SK-N-SH (cell line): ENCODE results near the gene MTA3. TPM values are rescaled to one million over a fixed set of nuclear protein-coding genes. Genes with fewer than 3 reads are reported as not detected.

Experiments
- CTCF ChIA-PET: fragments of 300-600, 350-600 bp; formaldehyde crosslinking; extraction: SDS; loops from one replicate; lab custom pipeline; 2021; lab: Yijun Ruan, JAX
- POLR2A ChIA-PET: fragments of 350-600 bp; sonication (Branson Sonifier 250); formaldehyde crosslinking; extraction: SDS; loops from one replicate; lab custom pipeline; 2020; ENCODE audit warnings: antibody characterized with exemption, inconsistent platforms; lab: Yijun Ruan, JAX
- DNase-seq: peaks from one replicate; pipeline ENCODE4 v3.0.0; 2012
- H2AFZ ChIP-seq: fragments of 200-600 bp; sonication (generic); 2 replicates; pipeline ENCODE4 v1.8.1; 2016; ENCODE audit warnings: antibody characterized with exemption, mild to moderate bottlenecking, low read depth
- H3F3A ChIP-seq: fragments of 200-600 bp; sonication (generic); replicated peaks from 2 replicates; pipeline ENCODE3; 2016; ENCODE audit warnings: antibody characterized with exemption, mild to moderate bottlenecking; ENCODE audit not compliant: insufficient read depth
- H3K27ac ChIP-seq, 2 experiments: fragments of 200-500 bp in 1 of 2; fragments of 200-600 bp in 1 of 2; sonication (Bioruptor generic) in 1 of 2; sonication (generic), shearing (Covaris generic) in 1 of 2; 2 replicates each; pipeline versions ENCODE4 v1.5.1 to v1.6.1; 2014 to 2016; ENCODE audit warnings: low read depth in 2 of 2, inconsistent platforms in 1 of 2, low read length in 1 of 2, mild to moderate bottlenecking in 1 of 2, mixed read lengths in 1 of 2
- H3K27me3 ChIP-seq: fragments of 200-600 bp; sonication (generic), shearing (Covaris generic); 2 replicates; pipeline ENCODE4 v1.6.1; 2016; ENCODE audit warnings: mixed run types; ENCODE audit not compliant: insufficient read depth
- H3K36me3 ChIP-seq, 2 experiments: fragments of 200-500 bp in 1 of 2; fragments of 200-600 bp in 1 of 2; sonication (Bioruptor generic) in 1 of 2; sonication (generic) in 1 of 2; replicated peaks in 1 of 2; 2 replicates each; pipeline versions ENCODE3 to v1.5.1; 2014 to 2016; ENCODE audit warnings: low read length in 1 of 2, mild to moderate bottlenecking in 1 of 2; ENCODE audit not compliant: insufficient read depth in 2 of 2, control insufficient read depth in 1 of 2
- H3K4me1 ChIP-seq, 2 experiments: fragments of 200-500 bp in 1 of 2; fragments of 200-600 bp in 1 of 2; sonication (Bioruptor generic) in 1 of 2; sonication (generic), shearing (Covaris generic) in 1 of 2; 2 replicates each; pipeline versions ENCODE4 v1.5.1 to v1.6.1; 2014 to 2016; ENCODE audit warnings: low read depth in 1 of 2, low read length in 1 of 2, mixed run types in 1 of 2; ENCODE audit not compliant: insufficient read depth in 2 of 2, control insufficient read depth in 1 of 2
- H3K4me2 ChIP-seq: fragments of 200-600 bp; sonication (generic), shearing (Covaris generic); 2 replicates; pipeline ENCODE4 v1.6.1; 2017; ENCODE audit warnings: mixed run types
- H3K4me3 ChIP-seq, 2 experiments: fragments of 200-500 bp in 1 of 2; fragments of 200-600 bp in 1 of 2; sonication (Bioruptor generic) in 1 of 2; sonication (generic), shearing (Covaris generic) in 1 of 2; 2 replicates each; pipeline versions ENCODE4 v1.5.1 to v1.8.1; 2014 to 2016; ENCODE audit warnings: low read depth in 2 of 2, inconsistent platforms in 1 of 2, low read length in 1 of 2, mild to moderate bottlenecking in 1 of 2, mixed read lengths in 1 of 2, moderate library complexity in 1 of 2
- H3K79me2 ChIP-seq: fragments of 200-600 bp; sonication (generic); 2 replicates; pipeline ENCODE4 v1.8.1; 2017; ENCODE audit warnings: mild to moderate bottlenecking; ENCODE audit not compliant: insufficient read depth
- H3K9ac ChIP-seq: fragments of 200-600 bp; sonication (generic); 2 replicates; pipeline ENCODE4 v1.6.1; 2017; ENCODE audit warnings: mixed run types
- H3K9me2 ChIP-seq: fragments of 200-600 bp; sonication (generic); 2 replicates; pipeline ENCODE4 v1.6.1; 2017; ENCODE audit warnings: mixed run types
- H3K9me3 ChIP-seq: fragments of 200-600 bp; sonication (generic); 2 replicates; pipeline ENCODE4 v1.6.1; 2017; ENCODE audit warnings: mixed run types, mild to moderate bottlenecking, moderate library complexity
- H4K20me1 ChIP-seq: fragments of 200-600 bp; sonication (generic); 2 replicates; pipeline ENCODE4 v1.6.1; 2017; ENCODE audit warnings: mild to moderate bottlenecking, mixed run types; ENCODE audit not compliant: insufficient read depth
- EZH2phosphoT487 ChIP-seq: fragments of 200-600 bp; sonication (generic); IDR thresholded peaks from 2 replicates; pipeline ENCODE4 v1.6.1; 2017; ENCODE audit warnings: low read depth, mixed run types, mild to moderate bottlenecking, antibody characterized with exemption, moderate library complexity, borderline replicate concordance
- JUND ChIP-seq: IDR thresholded peaks from 2 replicates; pipeline ENCODE4 v1.4.0; 2012
- NRF1 ChIP-seq: IDR thresholded peaks from 2 replicates; pipeline ENCODE4 v1.6.1; 2012; ENCODE audit warnings: low read depth, mild to moderate bottlenecking, low read length
- POLR2AphosphoS5 ChIP-seq: IDR thresholded peaks from 2 replicates; pipeline ENCODE4 v1.6.1; 2012; ENCODE audit warnings: low read depth, low read length
- RCOR1 ChIP-seq: fragments of 150-350 bp; IDR thresholded peaks from 2 replicates; pipeline ENCODE4 v1.6.1; 2017; ENCODE audit warnings: antibody characterized with exemption, low read length
- REST ChIP-seq: IDR thresholded peaks from 2 replicates; pipeline ENCODE4 v1.6.1; 2012; ENCODE audit warnings: mild to moderate bottlenecking, low read depth, low read length, moderate library complexity
- RFX5 ChIP-seq: IDR thresholded peaks from 2 replicates; pipeline ENCODE4 v1.6.1; 2012; ENCODE audit warnings: mild to moderate bottlenecking, improper control_type of control experiment, low read length
- SMC3 ChIP-seq: IDR thresholded peaks from 2 replicates; pipeline ENCODE4 v1.6.1; 2012; ENCODE audit warnings: low read depth, low read length, improper control_type of control experiment
- TCF12 ChIP-seq: IDR thresholded peaks from 2 replicates; pipeline ENCODE4 v1.4.0; 2012
- YY1 ChIP-seq: IDR thresholded peaks from 2 replicates; pipeline ENCODE4 v1.4.0; 2012; ENCODE audit warnings: low read depth, mild to moderate bottlenecking
- WGBS: methylation state at CpG from one replicate; pipeline ENCODE4 v1.1.6; 2017; ENCODE audit warnings: low lambda C conversion rate; 5-methylcytosine and 5-hydroxymethylcytosine counted together
- polyA plus RNA-seq, 3 experiments: library from polyadenylated mRNA; depleted of rRNA; stranded (reverse); fragments of >200 nt; gene quantifications; 2 replicates each; pipeline ENCODE4 v1.2.3, GENCODE V29; 2012
- TF ChIP-seq, protein P1 (sequence below): fragments of 200-600 bp; sonication (generic); IDR thresholded peaks from 2 replicates; pipeline ENCODE4 v1.6.1; 2017; ENCODE audit warnings: antibody characterized with exemption, mild to moderate bottlenecking, moderate library complexity
- TF ChIP-seq, protein P2 (sequence below): fragments of 150-350 bp; IDR thresholded peaks from 2 replicates; pipeline ENCODE4 v1.6.1; 2017; ENCODE audit warnings: antibody characterized with exemption, low read length, low read depth, borderline replicate concordance

MTA3 gene
- polyA plus RNA-seq, 1 of the 3 experiments (the other 2 are of a cell fraction) = 30.8 TPM

DNA sequence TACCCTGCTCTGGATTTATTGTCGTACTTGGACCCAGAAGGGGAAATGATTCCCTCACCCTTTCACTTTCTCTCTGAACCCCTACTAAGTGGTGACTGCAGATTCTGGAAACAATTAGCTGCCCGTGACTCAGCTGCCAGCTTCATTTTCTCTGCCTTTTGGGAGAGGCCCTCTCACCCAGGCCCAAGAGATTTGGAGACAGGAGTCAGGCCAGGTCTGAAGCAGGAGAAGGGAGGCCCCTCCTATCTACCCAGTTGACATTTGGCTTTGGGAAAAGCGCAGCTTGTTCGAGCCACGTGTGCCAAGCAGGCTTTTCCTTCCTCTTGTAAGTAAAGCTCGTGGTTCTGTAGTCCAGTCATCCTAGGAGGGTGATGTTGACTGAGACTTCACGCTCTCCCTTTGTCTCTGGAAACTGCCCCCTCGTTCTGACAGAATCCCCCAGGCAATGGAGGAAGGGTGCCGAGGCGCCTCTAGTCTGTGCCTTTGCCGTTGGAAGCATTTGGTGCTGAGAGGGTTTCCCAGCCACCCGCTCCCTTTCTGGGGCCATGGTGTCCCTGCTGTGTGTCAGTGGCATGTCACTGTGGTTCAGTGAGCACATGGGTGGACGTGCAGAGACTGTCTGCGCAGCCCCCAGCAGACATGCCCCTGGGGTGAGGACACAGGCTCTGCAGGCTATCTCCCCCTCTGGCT lies 186.9 kb downstream of the MTA3 start:
- Histone ChIP-seq H3K4me2 (0 out of 2 replicates have a peak overlapping the region, but pooled peaks have one; percentile 15), H3K36me3 (no peaks in the 10 kb centered on the region), H4K20me1 (no peaks in the 10 kb centered on the region), H3K4me3 (no peak overlapping the region), H2AFZ (no peak overlapping the region), H3K27ac (peak overlapping the region in 1 of 2 experiments; percentile 25; a peak in 1 of 4 replicates), H3K4me1 (peaks cover 0 to 38% of the 10 kb centered on the region in 2 experiments; a peak in 1 of 4 replicates), H3K27me3 (no peaks in the 10 kb centered on the region), H3K9me3 (no peaks in the 10 kb centered on the region), H3K79me2 (no peaks in the 10 kb centered on the region), H3F3A (no peaks in the 10 kb centered on the region), H3K9me2 (no peaks in the 10 kb centered on the region), H3K9ac (no peak overlapping the region)
- ChIA-PET CTCF (interaction anchor here (0.8 to 6.2 kb wide), 8 partner anchors 12 to 261 kb away, joined by 3 to 34 read pairs (median 4); partner anchors contain the start of gene KCNG3), POLR2A (interaction anchor here (2.5 kb wide), 1 partner anchor 55 kb away, joined by 7 read pairs; no protein-coding TSS in a partner anchor)
- peak; percentile 56 for DNase-seq
- TF ChIP-seq RCOR1 (no peak), TCF12 (peak; percentile 50)
- WGBS = 61% methylated on average over 12 of the region's 14 CpGs

DNA sequence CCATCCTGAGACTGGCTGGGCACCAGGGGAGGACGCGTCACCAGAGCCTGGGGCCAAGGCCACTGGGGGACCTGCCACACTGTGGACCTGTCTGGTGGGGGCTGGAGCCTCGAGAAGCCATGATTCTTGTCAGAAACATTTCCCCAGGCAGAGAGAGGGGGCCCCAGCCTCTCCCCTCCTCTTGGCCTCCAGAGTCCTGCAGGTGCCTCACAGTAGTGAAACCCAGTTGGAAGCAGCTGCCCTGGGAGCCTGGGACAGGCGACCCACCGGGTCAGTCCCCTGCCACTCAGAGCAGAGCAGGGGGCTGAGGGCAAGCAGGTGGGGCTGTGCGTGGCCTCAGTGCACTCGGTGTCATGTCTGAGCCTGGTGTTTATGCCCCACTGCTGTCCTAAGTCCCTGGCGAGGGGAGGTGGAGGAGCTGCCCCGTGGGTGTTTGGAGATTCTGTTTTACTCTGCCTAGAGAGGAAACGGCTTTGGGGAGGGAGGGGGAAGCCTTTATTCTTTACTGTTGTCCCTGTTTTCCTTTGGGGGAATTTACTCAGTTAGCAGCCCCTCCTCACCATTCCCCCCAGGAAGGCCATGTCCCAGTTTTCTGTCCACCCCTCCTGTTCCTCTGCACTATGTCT lies 187.8 kb downstream of the MTA3 start:
- Histone ChIP-seq H3K9ac (no peak overlapping the region), H3K4me1 (peaks cover 0 to 38% of the 10 kb centered on the region in 2 experiments; a peak in 1 of 4 replicates), H3K27ac (no peak overlapping the region), H3F3A (no peaks in the 10 kb centered on the region), H2AFZ (no peak overlapping the region), H3K36me3 (no peaks in the 10 kb centered on the region), H4K20me1 (no peaks in the 10 kb centered on the region), H3K27me3 (no peaks in the 10 kb centered on the region), H3K9me2 (no peaks in the 10 kb centered on the region), H3K4me3 (no peak overlapping the region), H3K9me3 (no peaks in the 10 kb centered on the region), H3K4me2 (no peak overlapping the region), H3K79me2 (no peaks in the 10 kb centered on the region)
- peak; percentile 52 for DNase-seq
- 83% methylated on average over 10 of the region's 10 CpGs for WGBS
- CTCF ChIA-PET = interaction anchor here (2.1 to 3.2 kb wide), 2 partner anchors 14 to 260 kb away, joined by 6 to 19 read pairs; no protein-coding TSS in a partner anchor
- POLR2A ChIA-PET = no interaction called here
- TF ChIP-seq RFX5 (no peak), NRF1 (no peak)

GRCh38 chr2:42756966-42757513 lies 188.6 kb downstream of the MTA3 start:
- Histone ChIP-seq H3K4me1 (peaks cover 0 to 38% of the 10 kb centered on the region in 2 experiments; a peak in 1 of 4 replicates), H3F3A (no peaks in the 10 kb centered on the region), H3K36me3 (no peaks in the 10 kb centered on the region), H3K9ac (no peak overlapping the region), H3K27ac (no peak overlapping the region), H4K20me1 (no peaks in the 10 kb centered on the region), H3K9me2 (no peaks in the 10 kb centered on the region), H3K4me3 (no peak overlapping the region), H2AFZ (no peak overlapping the region), H3K27me3 (no peaks in the 10 kb centered on the region), H3K9me3 (no peaks in the 10 kb centered on the region), H3K4me2 (no peak overlapping the region), H3K79me2 (no peaks in the 10 kb centered on the region)
- CTCF ChIA-PET = interaction anchor here (1.1 to 3.2 kb wide), 5 partner anchors 10 to 261 kb away, joined by 3 to 19 read pairs (median 6); no protein-coding TSS in a partner anchor
- 98% methylated on average over 5 of the region's 6 CpGs for WGBS
- POLR2A ChIA-PET = no interaction called here
- DNase-seq = no peak
- TF ChIP-seq, protein P1, sequence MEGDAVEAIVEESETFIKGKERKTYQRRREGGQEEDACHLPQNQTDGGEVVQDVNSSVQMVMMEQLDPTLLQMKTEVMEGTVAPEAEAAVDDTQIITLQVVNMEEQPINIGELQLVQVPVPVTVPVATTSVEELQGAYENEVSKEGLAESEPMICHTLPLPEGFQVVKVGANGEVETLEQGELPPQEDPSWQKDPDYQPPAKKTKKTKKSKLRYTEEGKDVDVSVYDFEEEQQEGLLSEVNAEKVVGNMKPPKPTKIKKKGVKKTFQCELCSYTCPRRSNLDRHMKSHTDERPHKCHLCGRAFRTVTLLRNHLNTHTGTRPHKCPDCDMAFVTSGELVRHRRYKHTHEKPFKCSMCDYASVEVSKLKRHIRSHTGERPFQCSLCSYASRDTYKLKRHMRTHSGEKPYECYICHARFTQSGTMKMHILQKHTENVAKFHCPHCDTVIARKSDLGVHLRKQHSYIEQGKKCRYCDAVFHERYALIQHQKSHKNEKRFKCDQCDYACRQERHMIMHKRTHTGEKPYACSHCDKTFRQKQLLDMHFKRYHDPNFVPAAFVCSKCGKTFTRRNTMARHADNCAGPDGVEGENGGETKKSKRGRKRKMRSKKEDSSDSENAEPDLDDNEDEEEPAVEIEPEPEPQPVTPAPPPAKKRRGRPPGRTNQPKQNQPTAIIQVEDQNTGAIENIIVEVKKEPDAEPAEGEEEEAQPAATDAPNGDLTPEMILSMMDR = no peak
- TF ChIP-seq YY1 (no peak), EZH2phosphoT487 (no peak), REST (no peak), JUND (no peak), POLR2AphosphoS5 (no peak), SMC3 (no peak), NRF1 (no peak)
- TF ChIP-seq, protein P2, sequence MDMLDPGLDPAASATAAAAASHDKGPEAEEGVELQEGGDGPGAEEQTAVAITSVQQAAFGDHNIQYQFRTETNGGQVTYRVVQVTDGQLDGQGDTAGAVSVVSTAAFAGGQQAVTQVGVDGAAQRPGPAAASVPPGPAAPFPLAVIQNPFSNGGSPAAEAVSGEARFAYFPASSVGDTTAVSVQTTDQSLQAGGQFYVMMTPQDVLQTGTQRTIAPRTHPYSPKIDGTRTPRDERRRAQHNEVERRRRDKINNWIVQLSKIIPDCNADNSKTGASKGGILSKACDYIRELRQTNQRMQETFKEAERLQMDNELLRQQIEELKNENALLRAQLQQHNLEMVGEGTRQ = no peak
